ENCODE results near the gene LSM14B.

DNA sequence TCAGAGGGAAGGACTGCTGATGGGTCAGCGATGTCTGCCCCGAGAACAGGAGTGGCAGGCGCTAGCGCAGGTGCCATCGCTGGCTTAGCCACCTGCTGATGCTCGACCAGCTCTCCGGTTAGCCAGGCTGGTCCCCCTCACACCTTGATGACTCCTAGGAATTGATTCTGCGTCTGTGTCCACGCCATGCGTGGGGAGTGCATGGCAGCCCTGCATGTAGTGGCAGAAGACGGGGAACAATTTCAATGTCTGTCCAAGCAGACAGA, 28.0 kb downstream of the LSM14B start:
- TF ChIP-seq, protein P1, sequence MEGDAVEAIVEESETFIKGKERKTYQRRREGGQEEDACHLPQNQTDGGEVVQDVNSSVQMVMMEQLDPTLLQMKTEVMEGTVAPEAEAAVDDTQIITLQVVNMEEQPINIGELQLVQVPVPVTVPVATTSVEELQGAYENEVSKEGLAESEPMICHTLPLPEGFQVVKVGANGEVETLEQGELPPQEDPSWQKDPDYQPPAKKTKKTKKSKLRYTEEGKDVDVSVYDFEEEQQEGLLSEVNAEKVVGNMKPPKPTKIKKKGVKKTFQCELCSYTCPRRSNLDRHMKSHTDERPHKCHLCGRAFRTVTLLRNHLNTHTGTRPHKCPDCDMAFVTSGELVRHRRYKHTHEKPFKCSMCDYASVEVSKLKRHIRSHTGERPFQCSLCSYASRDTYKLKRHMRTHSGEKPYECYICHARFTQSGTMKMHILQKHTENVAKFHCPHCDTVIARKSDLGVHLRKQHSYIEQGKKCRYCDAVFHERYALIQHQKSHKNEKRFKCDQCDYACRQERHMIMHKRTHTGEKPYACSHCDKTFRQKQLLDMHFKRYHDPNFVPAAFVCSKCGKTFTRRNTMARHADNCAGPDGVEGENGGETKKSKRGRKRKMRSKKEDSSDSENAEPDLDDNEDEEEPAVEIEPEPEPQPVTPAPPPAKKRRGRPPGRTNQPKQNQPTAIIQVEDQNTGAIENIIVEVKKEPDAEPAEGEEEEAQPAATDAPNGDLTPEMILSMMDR (IDR thresholded peaks at IDR 0.05; ENCODE audit: insufficient read depth, low read length), result no peak
- TF ChIP-seq, protein P2, sequence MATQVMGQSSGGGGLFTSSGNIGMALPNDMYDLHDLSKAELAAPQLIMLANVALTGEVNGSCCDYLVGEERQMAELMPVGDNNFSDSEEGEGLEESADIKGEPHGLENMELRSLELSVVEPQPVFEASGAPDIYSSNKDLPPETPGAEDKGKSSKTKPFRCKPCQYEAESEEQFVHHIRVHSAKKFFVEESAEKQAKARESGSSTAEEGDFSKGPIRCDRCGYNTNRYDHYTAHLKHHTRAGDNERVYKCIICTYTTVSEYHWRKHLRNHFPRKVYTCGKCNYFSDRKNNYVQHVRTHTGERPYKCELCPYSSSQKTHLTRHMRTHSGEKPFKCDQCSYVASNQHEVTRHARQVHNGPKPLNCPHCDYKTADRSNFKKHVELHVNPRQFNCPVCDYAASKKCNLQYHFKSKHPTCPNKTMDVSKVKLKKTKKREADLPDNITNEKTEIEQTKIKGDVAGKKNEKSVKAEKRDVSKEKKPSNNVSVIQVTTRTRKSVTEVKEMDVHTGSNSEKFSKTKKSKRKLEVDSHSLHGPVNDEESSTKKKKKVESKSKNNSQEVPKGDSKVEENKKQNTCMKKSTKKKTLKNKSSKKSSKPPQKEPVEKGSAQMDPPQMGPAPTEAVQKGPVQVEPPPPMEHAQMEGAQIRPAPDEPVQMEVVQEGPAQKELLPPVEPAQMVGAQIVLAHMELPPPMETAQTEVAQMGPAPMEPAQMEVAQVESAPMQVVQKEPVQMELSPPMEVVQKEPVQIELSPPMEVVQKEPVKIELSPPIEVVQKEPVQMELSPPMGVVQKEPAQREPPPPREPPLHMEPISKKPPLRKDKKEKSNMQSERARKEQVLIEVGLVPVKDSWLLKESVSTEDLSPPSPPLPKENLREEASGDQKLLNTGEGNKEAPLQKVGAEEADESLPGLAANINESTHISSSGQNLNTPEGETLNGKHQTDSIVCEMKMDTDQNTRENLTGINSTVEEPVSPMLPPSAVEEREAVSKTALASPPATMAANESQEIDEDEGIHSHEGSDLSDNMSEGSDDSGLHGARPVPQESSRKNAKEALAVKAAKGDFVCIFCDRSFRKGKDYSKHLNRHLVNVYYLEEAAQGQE (IDR thresholded peaks at IDR 0.05; ENCODE audit: insufficient replicate concordance, low read depth), result no peak
- no peak for TF ChIP-seq POLR2AphosphoS5 (IDR thresholded peaks at IDR 0.05; ENCODE audit: low read depth)
